CD4-positive, alpha-beta T cell treated with Interleukin-10 for 1 hour (primary cell): ENCODE results near the gene CYP24A1.

Source experiments
- DNase-seq: peaks from one replicate; pipeline ENCODE4 v3.0.0-alpha.2; 2020

CYP24A1 gene

GRCh38 chr20:54110457-54110856 is 63.3 kb downstream of the CYP24A1 start:
- no peak for DNase-seq

- DNase-seq: no peak
Measured at GRCh38 chr20:54110041-54110440, 63.7 kb downstream of the CYP24A1 start.

- DNase-seq: no peak
Measured at GRCh38 chr20:54108817-54109216, 65.0 kb downstream of the CYP24A1 start.

GRCh38 chr20:54108326-54108642 is 65.5 kb downstream of the CYP24A1 start:
- DNase-seq: no peak

GRCh38 chr20:54107600-54108325 is 66.0 kb downstream of the CYP24A1 start:
- DNase-seq: no peak

- no peak for DNase-seq
Measured at GRCh38 chr20:54107181-54107580, 66.6 kb downstream of the CYP24A1 start.

- DNase-seq: no peak
Measured at GRCh38 chr20:54106162-54106561, 67.6 kb downstream of the CYP24A1 start.

GRCh38 chr20:54105653-54106052 is 68.1 kb downstream of the CYP24A1 start:
- DNase-seq: no peak

- DNase-seq: no peak
Measured at GRCh38 chr20:54104781-54105180, 69.0 kb downstream of the CYP24A1 start.

- DNase-seq: no peak
Measured at GRCh38 chr20:54103762-54104600, 69.8 kb downstream of the CYP24A1 start.
